Inflammatory macrophage treated with lipopolysaccharide for 4 hours (primary cell): Measurements from ENCODE around the gene SH2B3.
"Not testable (repeated sequence)": the region's sequence is repeated elsewhere in the genome, so short reads cannot be mapped to it uniquely, and the experiment has no call there.

Experiments
- DNase-seq: peaks from one replicate; pipeline ENCODE4 v3.0.0-alpha.2; 2020

SH2B3 gene

GRCh38 chr12:111467092-111467856 is 61.6 kb downstream of the SH2B3 start:
- DNase-seq = no peak

GRCh38 chr12:111467857-111468241 is 62.1 kb downstream of the SH2B3 start:
- DNase-seq = no peak

- DNase-seq = peak; percentile 45
These were observed 63.7 kb downstream of the SH2B3 start for GRCh38 chr12:111469401-111469800.

GRCh38 chr12:111471236-111471635 is 65.5 kb downstream of the SH2B3 start:
- DNase-seq = peak; percentile 59

GRCh38 chr12:111482462-111482861 is 76.7 kb downstream of the SH2B3 start:
- DNase-seq = no peak

- no peak for DNase-seq
These were observed 82.5 kb downstream of the SH2B3 start for GRCh38 chr12:111488271-111488670.

- no peak for DNase-seq
These were observed 83.1 kb downstream of the SH2B3 start for GRCh38 chr12:111488798-111489197.

- not testable (repeated sequence) for DNase-seq
These were observed 87.3 kb downstream of the SH2B3 start for GRCh38 chr12:111492979-111493378.

GRCh38 chr12:111494676-111495075 is 89.0 kb downstream of the SH2B3 start:
- DNase-seq = no peak
